ENCODE results near the gene ARHGAP12.
"Not testable (repeated sequence)": the region's sequence is repeated elsewhere in the genome, so short reads cannot be mapped to it uniquely, and the experiment has no call there.

- TF ChIP-seq NFE2L1 (CRISPR knock-in tag; IDR thresholded peaks at IDR 0.05); FOXK1 (CRISPR knock-in tag; IDR thresholded peaks at IDR 0.05); ATF3 (CRISPR knock-in tag; conservative IDR thresholded peaks at IDR 0.05); NR2C2 (CRISPR knock-in tag; IDR thresholded peaks at IDR 0.05); SMAD3 (CRISPR knock-in tag; IDR thresholded peaks at IDR 0.05; ENCODE audit: borderline replicate concordance); GABPB1 (CRISPR knock-in tag; IDR thresholded peaks at IDR 0.05); ZNF121 (CRISPR knock-in tag; IDR thresholded peaks at IDR 0.05): not testable (repeated sequence)
- TF ChIP-seq, protein P1, sequence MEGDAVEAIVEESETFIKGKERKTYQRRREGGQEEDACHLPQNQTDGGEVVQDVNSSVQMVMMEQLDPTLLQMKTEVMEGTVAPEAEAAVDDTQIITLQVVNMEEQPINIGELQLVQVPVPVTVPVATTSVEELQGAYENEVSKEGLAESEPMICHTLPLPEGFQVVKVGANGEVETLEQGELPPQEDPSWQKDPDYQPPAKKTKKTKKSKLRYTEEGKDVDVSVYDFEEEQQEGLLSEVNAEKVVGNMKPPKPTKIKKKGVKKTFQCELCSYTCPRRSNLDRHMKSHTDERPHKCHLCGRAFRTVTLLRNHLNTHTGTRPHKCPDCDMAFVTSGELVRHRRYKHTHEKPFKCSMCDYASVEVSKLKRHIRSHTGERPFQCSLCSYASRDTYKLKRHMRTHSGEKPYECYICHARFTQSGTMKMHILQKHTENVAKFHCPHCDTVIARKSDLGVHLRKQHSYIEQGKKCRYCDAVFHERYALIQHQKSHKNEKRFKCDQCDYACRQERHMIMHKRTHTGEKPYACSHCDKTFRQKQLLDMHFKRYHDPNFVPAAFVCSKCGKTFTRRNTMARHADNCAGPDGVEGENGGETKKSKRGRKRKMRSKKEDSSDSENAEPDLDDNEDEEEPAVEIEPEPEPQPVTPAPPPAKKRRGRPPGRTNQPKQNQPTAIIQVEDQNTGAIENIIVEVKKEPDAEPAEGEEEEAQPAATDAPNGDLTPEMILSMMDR (IDR thresholded peaks at IDR 0.05): not testable (repeated sequence)
These were observed 32.9 kb downstream of the ARHGAP12 start for GRCh38 chr10:31895722-31896121.
